Measurements from ENCODE around the gene NDUFAF3.
A peak's percentile ranks its signal among the peaks of the same experiment; 100 is the strongest.

The NDUFAF3 gene, protein sequence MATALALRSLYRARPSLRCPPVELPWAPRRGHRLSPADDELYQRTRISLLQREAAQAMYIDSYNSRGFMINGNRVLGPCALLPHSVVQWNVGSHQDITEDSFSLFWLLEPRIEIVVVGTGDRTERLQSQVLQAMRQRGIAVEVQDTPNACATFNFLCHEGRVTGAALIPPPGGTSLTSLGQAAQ

DNA sequence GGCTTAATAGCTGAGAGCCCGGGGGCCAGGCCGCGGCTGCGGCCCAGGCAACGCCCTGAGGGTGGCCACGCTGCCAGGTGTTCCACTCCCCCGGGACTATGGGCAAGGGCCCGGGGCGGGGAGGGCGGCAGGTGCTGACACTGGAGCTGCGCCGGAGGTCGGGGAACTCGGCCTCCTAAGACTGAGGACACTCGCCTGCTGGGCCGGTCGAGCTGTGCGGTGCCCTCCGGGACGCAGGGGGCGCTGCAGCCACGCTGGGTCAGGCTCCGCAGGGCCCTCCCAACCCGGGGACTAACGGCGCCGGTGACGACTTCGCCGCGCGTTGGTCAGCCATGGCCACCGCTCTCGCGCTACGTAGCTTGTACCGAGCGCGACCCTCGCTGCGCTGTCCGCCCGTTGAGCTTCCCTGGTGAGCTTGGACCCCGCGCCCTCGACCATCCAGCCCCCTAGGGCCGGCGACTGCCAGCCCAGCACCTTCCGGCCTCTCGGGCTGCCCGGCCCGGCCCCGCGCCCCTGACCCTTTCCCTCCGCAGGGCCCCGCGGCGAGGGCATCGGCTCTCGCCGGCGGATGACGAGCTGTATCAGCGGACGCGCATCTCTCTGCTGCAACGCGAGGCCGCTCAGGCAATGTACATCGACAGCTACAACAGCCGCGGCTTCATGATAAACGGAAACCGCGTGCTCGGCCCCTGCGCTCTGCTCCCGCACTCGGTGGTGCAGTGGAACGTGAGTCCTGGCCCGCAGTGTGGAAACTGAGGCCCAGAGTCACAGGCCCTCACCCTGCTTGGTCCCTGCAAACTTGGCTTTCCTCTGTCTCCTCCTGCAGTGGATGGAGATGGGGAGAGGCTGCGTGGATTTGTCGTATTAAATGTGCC lies at the start of gene NDUFAF3:
Gene NDUFAF3, plus strand, starts transcription at position 309 of the 875 bp plus-strand sequence. Its CDS starts 24 bp downstream, at position 333.
- H3K9me3 Mint-ChIP-seq = no peaks in the 10 kb centered on the region
- ATAC-seq (peak; percentile 85), DNase-seq (peak; percentile 96 to 97)
- peak within 1 kb of the TSS; percentile 99 to 100 for H3K27ac Mint-ChIP-seq
- H3K27me3 Mint-ChIP-seq = no peaks in the 10 kb centered on the region
- H3K4me3 Mint-ChIP-seq = peak within 1 kb of the TSS; percentile 98
- peaks cover 72% of the 10 kb centered on the region for H3K4me1 Mint-ChIP-seq

DNA sequence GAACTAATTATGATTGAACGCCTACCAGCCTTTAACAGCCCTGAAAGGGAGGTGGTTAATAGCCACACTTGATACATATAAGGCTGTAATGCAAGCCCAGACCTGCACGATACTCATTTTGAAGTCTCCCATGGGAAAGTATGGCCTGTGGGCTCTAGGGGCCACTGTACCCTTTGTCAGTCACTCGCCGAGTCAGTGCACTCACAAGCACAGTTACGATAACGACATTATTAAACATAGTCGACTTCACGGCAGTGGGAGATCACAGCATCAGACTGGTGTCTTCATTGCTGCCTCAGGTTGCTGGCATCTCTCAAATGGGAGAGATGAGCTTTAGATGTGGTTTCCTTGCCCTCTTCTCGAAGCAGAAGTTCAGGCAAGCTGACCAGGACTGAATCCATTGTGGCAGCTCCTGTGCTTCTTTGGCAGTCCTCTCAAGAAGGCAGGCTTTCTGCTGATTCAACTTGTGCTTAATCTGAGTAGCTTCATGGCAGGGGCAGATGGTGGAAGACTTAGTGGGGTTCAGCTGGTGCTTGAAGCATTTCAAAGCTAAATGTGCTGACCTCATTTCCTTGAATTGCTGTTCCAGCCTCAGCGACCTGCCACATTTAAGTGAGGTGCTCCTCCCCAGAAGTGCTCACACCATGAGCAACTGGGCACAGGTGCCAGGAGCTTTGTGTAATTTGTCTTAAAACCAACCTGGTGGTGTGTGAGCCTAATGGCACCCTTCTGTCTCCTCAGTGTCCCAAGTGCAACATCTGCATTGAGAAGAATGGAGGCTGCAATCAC lies 47.7 kb upstream of the NDUFAF3 start:
- H3K9me3 Mint-ChIP-seq = no peaks in the 10 kb centered on the region
- H3K27me3 Mint-ChIP-seq = no peaks in the 10 kb centered on the region
- ATAC-seq = no peak
- DNase-seq = no peak
- peak overlapping the region; percentile 43 to 63 for H3K27ac Mint-ChIP-seq
- H3K4me3 Mint-ChIP-seq = no peak overlapping the region
- H3K4me1 Mint-ChIP-seq = no peaks in the 10 kb centered on the region

DNA sequence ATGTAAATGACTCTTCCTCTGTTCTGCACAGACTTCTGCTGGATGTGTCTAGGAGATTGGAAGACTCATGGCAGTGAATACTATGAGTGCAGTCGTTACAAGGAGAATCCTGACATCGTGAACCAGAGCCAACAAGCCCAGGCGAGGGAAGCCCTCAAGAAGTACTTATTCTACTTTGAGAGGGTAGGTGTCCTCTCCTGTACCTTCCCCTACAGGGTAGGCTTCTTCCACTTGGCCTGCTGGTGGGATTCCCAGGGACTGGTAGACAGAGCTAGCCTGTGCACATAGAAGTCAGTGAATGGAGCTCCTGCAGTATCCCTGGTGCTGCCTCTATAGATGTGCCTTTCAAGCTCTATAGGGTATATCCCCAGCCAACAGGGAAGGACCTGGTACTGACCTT lies 42.5 kb upstream of the NDUFAF3 start:
- no peak overlapping the region for H3K27ac Mint-ChIP-seq
- H3K27me3 Mint-ChIP-seq = no peaks in the 10 kb centered on the region
- ATAC-seq (no peak), DNase-seq (no peak)
- no peaks in the 10 kb centered on the region for H3K4me1 Mint-ChIP-seq
- H3K9me3 Mint-ChIP-seq = no peaks in the 10 kb centered on the region
- no peak overlapping the region for H3K4me3 Mint-ChIP-seq

DNA sequence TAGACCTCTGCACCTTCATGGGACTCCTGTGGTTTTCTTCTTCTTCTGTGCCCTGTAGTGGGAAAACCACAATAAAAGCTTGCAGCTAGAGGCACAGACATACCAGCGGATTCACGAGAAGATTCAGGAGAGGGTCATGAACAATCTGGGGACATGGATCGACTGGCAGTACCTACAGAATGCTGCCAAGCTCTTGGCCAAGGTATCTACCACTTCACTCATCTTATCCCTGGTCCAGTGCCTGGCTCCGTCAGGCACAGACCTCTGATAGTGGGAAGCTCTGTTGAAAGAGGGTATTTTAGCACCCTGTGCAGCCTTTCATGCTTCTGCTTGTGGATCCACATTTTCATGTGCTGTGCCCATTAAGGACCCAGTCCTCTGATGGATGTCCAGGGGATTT lies 41.6 kb upstream of the NDUFAF3 start:
- H3K4me3 Mint-ChIP-seq = no peak overlapping the region
- no peak overlapping the region for H3K27ac Mint-ChIP-seq
- H3K4me1 Mint-ChIP-seq = no peaks in the 10 kb centered on the region
- no peaks in the 10 kb centered on the region for H3K27me3 Mint-ChIP-seq
- DNase-seq (no peak), ATAC-seq (no peak)
- no peaks in the 10 kb centered on the region for H3K9me3 Mint-ChIP-seq

DNA sequence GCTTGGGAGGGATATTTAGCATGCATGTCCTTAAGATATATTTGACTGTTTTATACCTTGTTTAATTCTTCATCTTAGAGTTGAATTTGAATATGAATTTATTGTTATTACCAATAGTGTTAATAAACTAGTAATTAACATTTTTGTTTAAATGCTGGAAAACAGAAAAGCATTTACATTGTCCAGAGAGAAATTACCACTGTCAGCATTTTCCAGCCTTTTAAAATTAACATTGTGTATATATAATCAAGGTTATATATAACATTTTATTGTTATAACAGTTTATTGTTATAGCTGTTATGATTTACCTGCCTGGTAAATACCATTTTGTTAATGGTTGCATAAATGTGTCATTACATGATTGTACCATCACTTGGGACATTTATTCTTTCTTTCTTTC lies 39.9 kb upstream of the NDUFAF3 start:
- H3K4me3 Mint-ChIP-seq = no peak overlapping the region
- no peaks in the 10 kb centered on the region for H3K9me3 Mint-ChIP-seq
- no peak for ATAC-seq
- peaks cover 15% of the 10 kb centered on the region for H3K4me1 Mint-ChIP-seq
- no peak for DNase-seq
- peak overlapping the region in 1 of 2 donors; percentile 60 for H3K27ac Mint-ChIP-seq
- H3K27me3 Mint-ChIP-seq = no peaks in the 10 kb centered on the region

DNA sequence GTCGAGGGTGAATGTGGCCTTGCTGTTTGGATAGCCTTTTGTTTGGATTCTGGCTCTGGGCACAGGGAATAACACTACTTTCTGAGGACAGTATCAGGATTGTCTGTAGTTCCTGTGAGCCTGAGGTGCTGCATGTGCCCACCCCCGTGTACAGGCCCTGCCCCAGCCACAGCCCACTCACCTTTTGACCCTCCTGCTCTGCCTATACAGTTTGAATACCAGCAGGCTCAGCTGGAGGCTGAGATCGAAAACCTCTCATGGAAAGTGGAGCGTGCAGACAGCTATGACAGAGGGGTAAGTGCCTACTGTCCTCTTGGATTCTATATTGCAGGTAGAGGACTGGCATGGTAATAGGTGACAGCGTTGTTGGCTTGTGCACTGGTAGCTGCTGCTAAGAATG lies 39.2 kb upstream of the NDUFAF3 start:
- no peak overlapping the region for H3K27ac Mint-ChIP-seq
- H3K4me3 Mint-ChIP-seq = no peak overlapping the region
- H3K27me3 Mint-ChIP-seq = no peaks in the 10 kb centered on the region
- H3K4me1 Mint-ChIP-seq = peaks cover 18% of the 10 kb centered on the region
- DNase-seq (no peak), ATAC-seq (no peak)
- H3K9me3 Mint-ChIP-seq = no peaks in the 10 kb centered on the region

DNA sequence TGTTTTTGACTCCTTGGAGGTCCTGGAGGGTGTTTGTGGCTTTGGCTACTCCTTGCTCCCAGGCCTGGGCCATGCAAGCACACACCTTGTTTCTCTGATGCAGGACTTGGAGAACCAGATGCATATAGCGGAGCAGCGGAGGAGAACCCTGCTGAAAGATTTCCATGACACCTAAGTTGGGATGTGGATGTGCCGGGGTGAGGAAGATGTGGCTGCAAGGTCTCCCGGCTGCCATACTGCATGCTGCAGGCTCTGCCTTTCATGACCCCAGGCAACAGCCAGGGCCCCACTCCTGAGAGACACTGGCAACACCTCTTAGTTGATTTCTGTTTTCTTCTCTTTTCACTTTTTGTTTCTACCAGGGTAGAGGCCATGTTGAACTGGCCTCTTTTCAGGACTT lies 38.8 kb upstream of the NDUFAF3 start:
- H3K4me1 Mint-ChIP-seq = peaks cover 22% of the 10 kb centered on the region
- H3K27me3 Mint-ChIP-seq = no peaks in the 10 kb centered on the region
- H3K9me3 Mint-ChIP-seq = no peaks in the 10 kb centered on the region
- no peak for ATAC-seq
- DNase-seq = no peak
- no peak overlapping the region for H3K4me3 Mint-ChIP-seq
- no peak overlapping the region for H3K27ac Mint-ChIP-seq

DNA sequence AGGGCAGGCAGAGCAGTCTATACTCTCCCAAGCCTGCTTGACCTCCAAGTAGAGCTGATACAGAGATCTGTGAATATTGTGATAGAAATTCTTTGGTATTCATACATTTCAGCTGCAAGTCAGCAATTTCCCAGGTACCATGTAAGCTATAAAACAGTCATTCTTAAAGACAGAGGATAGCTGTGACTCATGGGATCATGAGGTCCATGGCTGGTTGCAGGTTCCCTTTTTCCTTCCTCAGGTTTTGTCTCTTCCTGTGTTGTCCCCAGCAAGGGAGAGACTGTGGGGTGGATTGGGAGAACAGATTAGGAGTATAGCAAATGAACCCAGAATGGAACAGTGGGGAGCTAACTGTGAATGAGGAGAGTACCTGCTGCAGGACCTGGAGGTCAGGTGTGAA lies 37.3 kb upstream of the NDUFAF3 start:
- Mint-ChIP-seq H3K9me3 (no peaks in the 10 kb centered on the region), H3K27ac (no peak overlapping the region), H3K4me3 (no peak overlapping the region), H3K4me1 (peaks cover 38% of the 10 kb centered on the region), H3K27me3 (no peaks in the 10 kb centered on the region)
- no peak for ATAC-seq
- no peak for DNase-seq

DNA sequence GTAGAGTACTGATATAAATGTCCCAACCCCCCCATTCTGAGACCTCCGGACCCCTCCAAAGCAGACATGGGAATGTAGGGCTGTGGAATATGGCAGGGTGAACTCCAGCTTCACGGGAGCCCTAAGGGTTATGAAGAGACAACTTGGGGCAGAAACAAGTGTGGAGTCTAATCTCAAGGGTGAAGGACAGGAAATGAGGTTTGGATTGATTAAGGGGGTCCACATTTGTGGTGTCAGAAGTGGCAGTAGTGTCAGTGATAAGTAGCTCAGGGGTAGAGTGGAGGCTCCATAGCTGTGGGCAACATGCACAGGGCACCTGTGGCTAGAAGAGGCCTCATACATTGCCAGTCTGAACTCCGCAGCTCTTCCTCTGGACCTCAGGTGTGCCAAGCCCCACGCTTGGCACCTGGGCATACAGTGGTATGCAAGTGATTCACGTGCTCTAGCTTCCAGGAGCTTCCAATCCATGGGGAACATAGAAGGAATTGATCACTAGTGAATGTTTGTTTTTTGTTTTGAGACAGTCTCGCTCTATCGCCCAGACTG lies 36.0 kb upstream of the NDUFAF3 start:
- Mint-ChIP-seq H3K4me3 (no peak overlapping the region), H3K27ac (peak overlapping the region in 1 of 2 donors; percentile 82), H3K27me3 (no peaks in the 10 kb centered on the region), H3K4me1 (peaks cover 39% of the 10 kb centered on the region), H3K9me3 (no peaks in the 10 kb centered on the region)
- no peak for DNase-seq
- ATAC-seq = no peak

DNA sequence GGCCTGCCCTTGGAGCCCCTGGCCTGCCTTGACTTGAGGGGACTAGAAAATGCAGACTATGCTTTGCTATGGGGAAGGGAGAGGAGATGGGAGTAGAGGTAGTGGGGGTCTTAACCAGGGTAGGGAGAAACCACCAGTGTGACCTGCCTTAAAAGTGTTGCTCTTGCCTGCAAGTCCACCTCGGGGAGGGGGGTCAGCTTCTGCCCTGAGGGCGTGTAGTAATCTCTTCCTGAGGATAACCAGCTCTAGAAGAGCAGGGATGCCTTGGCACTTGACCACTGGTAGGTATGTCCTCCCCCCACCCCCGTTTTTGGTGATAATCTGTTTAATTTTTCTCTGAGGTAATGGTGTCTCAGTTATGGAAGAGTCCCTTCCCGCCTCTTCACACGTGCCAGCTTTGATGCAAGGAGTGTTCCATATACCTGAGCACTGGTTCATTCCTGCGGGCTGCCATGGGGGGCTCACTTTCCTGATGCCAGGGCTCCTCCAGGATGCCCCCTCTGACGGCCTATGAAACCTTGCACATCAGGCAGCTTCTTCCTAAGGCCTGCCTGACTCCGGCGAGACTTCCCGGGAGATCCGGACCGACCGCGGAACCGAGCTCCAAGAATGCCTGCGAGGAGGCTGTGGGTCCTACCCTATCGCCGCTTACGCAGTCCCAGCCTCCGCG lies 32.7 kb upstream of the NDUFAF3 start:
- Mint-ChIP-seq H3K4me1 (peaks cover 70% of the 10 kb centered on the region), H3K27ac (peak overlapping the region; percentile 90 to 98), H3K9me3 (no peaks in the 10 kb centered on the region), H3K27me3 (no peaks in the 10 kb centered on the region), H3K4me3 (peak overlapping the region; percentile 87 to 98)
- DNase-seq (no peak), ATAC-seq (peak; percentile 2)

DNA sequence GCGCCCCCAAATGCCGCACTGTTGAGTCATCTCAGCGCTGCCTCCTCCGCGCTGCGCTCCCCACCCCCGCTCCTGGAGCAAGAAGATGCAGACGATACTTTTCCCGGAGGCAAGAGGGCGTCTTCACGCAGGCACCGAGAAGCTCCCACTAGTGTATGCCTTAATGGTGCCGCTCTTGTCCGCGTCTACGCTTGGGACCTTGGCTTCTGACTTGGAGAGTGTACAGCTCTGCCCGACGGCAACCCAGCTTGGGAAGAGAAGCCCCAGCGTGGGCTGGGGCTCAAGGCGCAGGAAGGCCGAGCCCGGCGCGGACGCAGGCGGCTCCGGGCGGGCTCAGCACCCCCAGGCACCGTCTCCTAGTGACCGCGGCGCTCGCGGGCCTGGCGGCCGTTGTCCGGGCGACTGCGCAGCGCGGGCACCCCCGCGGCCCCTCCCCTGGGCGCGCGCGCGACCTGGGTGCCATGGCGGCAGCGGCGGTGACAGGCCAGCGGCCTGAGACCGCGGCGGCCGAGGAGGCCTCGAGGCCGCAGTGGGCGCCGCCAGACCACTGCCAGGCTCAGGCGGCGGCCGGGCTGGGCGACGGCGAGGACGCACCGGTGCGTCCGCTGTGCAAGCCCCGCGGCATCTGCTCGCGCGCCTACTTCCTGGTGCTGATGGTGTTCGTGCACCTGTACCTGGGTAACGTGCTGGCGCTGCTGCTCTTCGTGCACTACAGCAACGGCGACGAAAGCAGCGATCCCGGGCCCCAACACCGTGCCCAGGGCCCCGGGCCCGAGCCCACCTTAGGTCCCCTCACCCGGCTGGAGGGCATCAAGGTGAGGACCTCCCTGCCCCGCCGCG lies 31.9 kb upstream of the NDUFAF3 start, which contains the start of gene P4HTM:
Gene P4HTM, plus strand, starts transcription at position 446 of the 840 bp plus-strand sequence. Its CDS starts 16 bp downstream, at position 462.
- peak; percentile 82 to 88 for DNase-seq

DNA sequence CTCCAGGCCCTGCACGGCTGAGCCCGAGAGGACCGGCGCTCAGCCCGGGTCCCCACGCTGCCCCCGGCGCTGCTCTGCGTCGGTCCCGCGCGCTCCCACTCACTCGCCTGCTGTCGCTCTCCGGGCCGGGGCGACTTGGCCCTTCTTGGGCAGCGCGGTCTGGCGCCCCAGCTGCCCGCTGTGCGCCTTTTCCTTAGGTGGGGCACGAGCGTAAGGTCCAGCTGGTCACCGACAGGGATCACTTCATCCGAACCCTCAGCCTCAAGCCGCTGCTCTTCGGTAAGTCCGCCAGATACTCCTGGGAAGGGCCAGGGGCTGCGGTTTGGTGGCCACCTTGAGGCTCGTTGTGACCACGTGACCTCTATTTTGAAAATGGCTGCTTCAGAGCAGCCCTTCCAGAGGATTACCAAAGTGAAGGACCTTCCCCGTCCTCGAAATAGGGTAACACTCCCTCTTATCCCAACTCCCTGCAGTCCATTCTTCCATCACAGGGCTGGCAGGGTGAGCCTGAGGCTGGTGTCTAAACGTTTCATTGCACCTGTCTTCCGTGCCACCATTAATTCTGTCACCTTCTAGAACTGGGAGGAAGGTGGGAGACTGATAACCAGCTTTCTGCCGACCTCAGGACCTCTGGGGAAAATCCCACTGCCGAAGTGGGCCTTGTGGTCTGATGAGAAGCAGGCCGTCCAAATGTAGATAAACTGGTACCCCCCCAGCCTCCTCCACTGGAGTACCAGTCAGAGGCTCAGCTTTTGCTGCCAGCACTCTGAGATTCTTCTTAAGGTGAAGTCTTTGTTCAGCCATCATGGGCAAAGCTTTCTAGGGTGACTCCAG lies 31.1 kb upstream of the NDUFAF3 start:
- H3K27ac Mint-ChIP-seq = peak overlapping the region; percentile 96 to 97
- peak; percentile 29 for ATAC-seq
- H3K4me3 Mint-ChIP-seq = peak overlapping the region; percentile 91 to 95
- H3K27me3 Mint-ChIP-seq = no peaks in the 10 kb centered on the region
- no peaks in the 10 kb centered on the region for H3K9me3 Mint-ChIP-seq
- peak in 1 of 2 donors; percentile 41 for DNase-seq
- peaks cover 77% of the 10 kb centered on the region for H3K4me1 Mint-ChIP-seq

More for the DNA sequence above, 31.9 kb upstream of the NDUFAF3 start, which contains the start of gene P4HTM:
- H3K27me3 Mint-ChIP-seq = no peaks in the 10 kb centered on the region
- no peaks in the 10 kb centered on the region for H3K9me3 Mint-ChIP-seq
- peak within 1 kb of the TSS; percentile 91 to 98 for H3K4me3 Mint-ChIP-seq
- H3K27ac Mint-ChIP-seq = peak within 1 kb of the TSS; percentile 96 to 98
- peak; percentile 84 for ATAC-seq
- H3K4me1 Mint-ChIP-seq = peaks cover 78% of the 10 kb centered on the region

DNA sequence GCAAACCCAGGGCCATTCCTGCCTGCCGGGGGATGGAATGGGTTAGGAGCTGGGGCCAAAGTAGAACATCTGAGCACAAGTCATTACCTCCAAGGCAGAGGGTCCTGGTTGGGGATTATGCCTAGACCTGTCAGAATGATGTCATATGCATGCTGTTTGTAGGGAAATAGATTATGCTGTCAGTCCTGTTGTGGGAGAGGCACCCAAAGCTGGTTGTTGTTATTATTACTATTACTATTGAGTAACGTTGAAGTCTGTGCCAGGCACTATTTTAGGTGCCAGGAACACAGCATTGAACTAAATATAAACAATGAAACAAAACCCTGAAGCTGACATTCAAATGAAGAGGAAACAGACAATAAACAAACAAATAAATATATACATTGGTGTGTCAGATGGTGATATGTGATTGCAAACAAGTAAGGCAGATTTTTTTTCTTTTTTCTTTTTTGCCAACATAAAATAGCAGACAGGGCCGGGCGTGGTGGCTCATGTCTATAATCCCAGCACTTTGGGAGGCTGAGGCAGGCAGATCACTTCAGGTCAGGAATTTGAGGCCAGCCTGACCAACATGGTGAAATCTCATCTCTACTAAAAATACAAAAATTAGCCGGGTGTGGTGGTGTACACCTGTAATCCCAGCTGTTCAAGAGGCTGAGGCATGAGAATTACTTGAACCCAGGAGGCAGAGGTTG lies 29.9 kb upstream of the NDUFAF3 start:
- H3K9me3 Mint-ChIP-seq = no peaks in the 10 kb centered on the region
- H3K4me3 Mint-ChIP-seq = peak overlapping the region; percentile 91 to 95
- DNase-seq (no peak), ATAC-seq (no peak)
- no peaks in the 10 kb centered on the region for H3K27me3 Mint-ChIP-seq
- H3K4me1 Mint-ChIP-seq = peaks cover 67% of the 10 kb centered on the region
- peak overlapping the region in 1 of 2 donors; percentile 27 for H3K27ac Mint-ChIP-seq
